ENCODE data around the gene MBD3L3. TPM values are rescaled to one million over a fixed set of nuclear protein-coding genes. Genes with fewer than 3 reads are reported as not detected.

The MBD3L3 gene
- total RNA-seq, 1 donor from 2014 or later = not detected

GRCh38 chr19:7098701-7099596, 40.5 kb upstream of the MBD3L3 start:
- Histone ChIP-seq H3K36me3 (no peaks in the 10 kb centered on the region), H3K9me3 (peaks cover 20% of the 10 kb centered on the region), H3K27me3 (ENCODE audit: low read depth) (no peaks in the 10 kb centered on the region), H3K27ac (peak overlapping the region; percentile 90), H3K4me1 (peaks cover 11% of the 10 kb centered on the region), H3K4me3 (peak overlapping the region; percentile 66)
- peak; percentile 90 for DNase-seq
- no peak for TF ChIP-seq CTCF (IDR thresholded peaks at IDR 0.05)
- peak; percentile 94 to 98 for ATAC-seq
- intact Hi-C loops (cut with DNase I) = no loop called here

DNA sequence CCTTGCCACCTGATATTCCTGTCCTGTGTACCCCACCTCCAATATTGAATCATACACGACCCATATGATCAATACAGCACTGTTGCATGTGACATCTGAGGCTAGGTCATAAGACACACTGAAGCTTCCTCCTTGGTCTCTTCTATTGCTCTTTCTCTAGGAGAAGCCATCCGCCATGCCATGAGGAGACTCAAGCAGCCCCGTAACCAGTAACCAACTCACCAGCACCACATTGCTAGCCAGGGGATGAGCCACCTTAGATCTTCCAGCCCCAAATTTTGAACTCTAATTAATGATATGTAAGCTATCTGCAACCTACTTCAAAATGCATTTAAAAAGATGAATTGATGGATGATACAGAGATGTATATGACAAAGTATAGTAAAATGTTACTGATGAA, 39.6 kb upstream of the MBD3L3 start:
- H3K36me3 ChIP-seq = no peaks in the 10 kb centered on the region
- peak overlapping the region; percentile 66 for H3K4me3 ChIP-seq
- no peak for ATAC-seq
- no peak for DNase-seq
- H3K4me1 ChIP-seq = peaks cover 11% of the 10 kb centered on the region
- H3K9me3 ChIP-seq = peaks cover 29% of the 10 kb centered on the region
- H3K27ac ChIP-seq = peak overlapping the region; percentile 90
- intact Hi-C loops (cut with DNase I) = no loop called here
- no peak for TF ChIP-seq CTCF (IDR thresholded peaks at IDR 0.05)
- H3K27me3 ChIP-seq (ENCODE audit: low read depth) = no peaks in the 10 kb centered on the region

- DNase-seq (no peak), ATAC-seq (no peak)
- Histone ChIP-seq H3K4me1 (no peaks in the 10 kb centered on the region), H3K4me3 (no peak overlapping the region), H3K27me3 (ENCODE audit: low read depth) (no peaks in the 10 kb centered on the region), H3K36me3 (peaks cover 4% of the 10 kb centered on the region), H3K9me3 (peaks cover 86% of the 10 kb centered on the region), H3K27ac (no peak overlapping the region)
- intact Hi-C loops (cut with DNase I) = no loop called here
- no peak for TF ChIP-seq CTCF (IDR thresholded peaks at IDR 0.05)
Measured at GRCh38 chr19:7088999-7089398, 30.5 kb upstream of the MBD3L3 start.

DNA sequence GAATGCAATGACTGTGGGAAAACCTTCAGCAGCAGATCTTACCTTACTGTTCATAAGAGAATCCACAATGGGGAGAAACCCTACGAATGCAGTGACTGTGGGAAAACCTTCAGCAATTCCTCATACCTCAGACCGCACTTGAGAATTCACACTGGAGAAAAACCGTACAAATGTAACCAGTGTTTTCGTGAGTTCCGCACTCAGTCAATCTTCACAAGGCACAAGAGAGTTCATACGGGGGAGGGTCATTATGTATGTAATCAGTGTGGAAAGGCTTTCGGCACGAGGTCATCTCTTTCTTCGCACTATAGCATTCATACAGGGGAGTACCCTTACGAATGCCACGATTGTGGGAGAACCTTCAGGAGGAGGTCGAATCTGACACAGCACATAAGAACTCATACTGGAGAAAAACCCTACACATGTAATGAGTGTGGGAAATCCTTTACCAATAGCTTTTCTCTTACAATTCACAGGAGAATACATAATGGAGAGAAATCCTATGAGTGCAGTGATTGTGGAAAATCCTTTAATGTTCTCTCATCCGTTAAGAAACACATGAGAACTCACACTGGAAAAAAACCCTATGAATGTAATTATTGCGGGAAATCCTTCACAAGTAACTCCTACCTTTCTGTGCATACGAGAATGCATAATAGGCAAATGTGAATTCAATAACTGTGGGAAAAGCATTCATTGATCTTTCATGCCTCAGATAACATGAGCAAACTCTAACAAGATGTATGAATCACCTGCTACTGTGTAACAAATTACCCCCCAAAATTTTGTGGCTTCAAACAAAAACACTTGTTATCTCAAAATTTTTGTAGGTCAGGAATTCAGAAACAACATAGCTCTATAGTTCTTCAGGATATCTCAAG, 24.8 kb upstream of the MBD3L3 start:
- Histone ChIP-seq H3K9me3 (peaks cover 99% of the 10 kb centered on the region), H3K4me3 (no peak overlapping the region), H3K36me3 (peaks cover 59% of the 10 kb centered on the region), H3K4me1 (no peaks in the 10 kb centered on the region), H3K27ac (no peak overlapping the region), H3K27me3 (ENCODE audit: low read depth) (no peaks in the 10 kb centered on the region)
- intact Hi-C loops (cut with DNase I) = no loop called here
- no peak for DNase-seq
- no peak for ATAC-seq
- TF ChIP-seq CTCF (IDR thresholded peaks at IDR 0.05) = no peak

DNA sequence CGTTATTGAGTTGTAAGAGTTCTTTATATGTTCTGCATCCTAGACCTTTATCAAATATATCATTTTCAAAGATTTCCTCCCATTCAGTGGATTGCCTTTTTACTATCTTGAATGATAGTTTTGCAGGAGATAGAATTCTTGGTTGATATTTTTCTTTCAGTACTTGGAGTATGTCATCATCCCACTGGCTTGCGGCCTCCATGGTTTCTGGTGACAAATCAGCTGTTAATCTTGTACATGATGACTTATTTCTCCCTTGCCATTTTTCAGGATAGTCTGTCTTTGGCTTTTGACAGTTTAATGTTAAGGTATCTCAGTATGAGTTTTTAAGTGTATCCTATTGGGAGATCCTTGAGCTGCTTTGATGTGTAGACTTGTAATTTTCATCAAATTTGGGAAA, 19.5 kb upstream of the MBD3L3 start:
- Histone ChIP-seq H3K4me1 (no peaks in the 10 kb centered on the region), H3K9me3 (peaks cover 78% of the 10 kb centered on the region), H3K27ac (no peak overlapping the region), H3K27me3 (ENCODE audit: low read depth) (no peaks in the 10 kb centered on the region), H3K36me3 (peaks cover 97% of the 10 kb centered on the region), H3K4me3 (no peak overlapping the region)
- ATAC-seq (no peak), DNase-seq (no peak)
- intact Hi-C loops (cut with DNase I) = no loop called here
- no peak for TF ChIP-seq CTCF (IDR thresholded peaks at IDR 0.05)
